Liver (tissue), 3 donors: ENCODE data around the gene MYRF.

ENCODE experiments used
- FOXA2 ChIP-seq: IDR thresholded peaks from 2 replicates; pipeline ENCODE4 v1.6.1; 2016; ENCODE audit warnings: antibody characterized with exemption
- RAD21 ChIP-seq, 2 donors: IDR thresholded peaks; 2 replicates each; pipeline ENCODE4 v1.6.1; 2016; ENCODE audit warnings: antibody characterized with exemption in 2 of 2, mild to moderate bottlenecking in 2 of 2
- SP1 ChIP-seq: IDR thresholded peaks from 2 replicates; pipeline ENCODE4 v1.6.1; 2018; ENCODE audit warnings: antibody characterized with exemption, mild to moderate bottlenecking
- TAF1 ChIP-seq: conservative IDR thresholded peaks from 2 replicates; pipeline ENCODE4 v1.6.1; 2016; ENCODE audit warnings: antibody characterized with exemption, mild to moderate bottlenecking
- YY1 ChIP-seq: IDR thresholded peaks from 2 replicates; pipeline ENCODE4 v1.6.1; 2016; ENCODE audit warnings: antibody characterized with exemption, mild to moderate bottlenecking
- TF ChIP-seq, protein P1 (sequence below): fragments of 150-350 bp; IDR thresholded peaks from 2 replicates; pipeline ENCODE4 v1.5.1; 2017; ENCODE audit warnings: improper control_type of control experiment, low read depth, low read length; ENCODE audit not compliant: missing input control
- TF ChIP-seq, protein P2 (sequence below): IDR thresholded peaks from 2 replicates; pipeline ENCODE4 v1.6.1; 2016; ENCODE audit warnings: antibody characterized with exemption
- TF ChIP-seq, protein P3 (sequence below): IDR thresholded peaks from 2 replicates; pipeline ENCODE4 v1.6.1; 2016; ENCODE audit warnings: antibody characterized with exemption
- TF ChIP-seq, protein P4 (sequence below): IDR thresholded peaks from 2 replicates; pipeline ENCODE4 v1.6.1; 2016; ENCODE audit warnings: antibody characterized with exemption, mild to moderate bottlenecking
- donor health status: healthy.
- donor health status: healthy.

DNA sequence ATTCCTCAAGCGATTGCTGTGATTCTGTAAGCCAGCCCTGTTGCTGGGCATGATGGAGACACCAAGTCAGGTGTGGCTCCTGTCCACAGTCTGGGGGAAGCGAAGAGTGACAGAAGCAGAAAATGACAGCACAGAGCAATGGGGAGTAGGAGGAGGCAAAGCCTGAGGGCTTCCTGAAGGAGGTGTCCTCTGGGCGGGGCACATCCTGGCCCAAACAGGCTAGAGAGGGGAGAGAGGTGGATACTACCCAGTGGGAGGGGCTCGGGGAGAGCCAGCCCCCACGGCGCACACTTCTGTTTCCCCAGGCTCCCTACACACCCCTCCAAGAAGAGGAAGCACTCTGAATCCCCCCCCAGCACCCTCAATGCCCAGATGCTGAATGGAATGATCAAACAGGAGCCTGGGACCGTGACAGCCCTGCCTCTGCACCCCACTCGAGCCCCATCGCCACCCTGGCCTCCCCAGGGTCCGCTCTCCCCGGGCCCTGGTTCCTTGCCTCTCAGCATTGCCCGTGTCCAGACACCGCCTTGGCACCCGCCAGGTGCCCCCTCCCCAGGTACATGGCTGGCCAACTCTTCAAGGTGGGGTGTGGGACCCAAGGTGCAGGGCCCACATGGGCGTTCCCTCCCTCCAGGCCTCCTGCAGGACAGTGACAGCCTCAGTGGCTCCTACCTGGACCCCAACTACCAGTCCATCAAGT lies 18.9 kb downstream of the MYRF start:
- TF ChIP-seq RAD21 (IDR thresholded peaks at IDR 0.05) (no peak), SP1 (no peak), YY1 (no peak), FOXA2 (no peak), TAF1 (no peak)
- TF ChIP-seq, protein P1, sequence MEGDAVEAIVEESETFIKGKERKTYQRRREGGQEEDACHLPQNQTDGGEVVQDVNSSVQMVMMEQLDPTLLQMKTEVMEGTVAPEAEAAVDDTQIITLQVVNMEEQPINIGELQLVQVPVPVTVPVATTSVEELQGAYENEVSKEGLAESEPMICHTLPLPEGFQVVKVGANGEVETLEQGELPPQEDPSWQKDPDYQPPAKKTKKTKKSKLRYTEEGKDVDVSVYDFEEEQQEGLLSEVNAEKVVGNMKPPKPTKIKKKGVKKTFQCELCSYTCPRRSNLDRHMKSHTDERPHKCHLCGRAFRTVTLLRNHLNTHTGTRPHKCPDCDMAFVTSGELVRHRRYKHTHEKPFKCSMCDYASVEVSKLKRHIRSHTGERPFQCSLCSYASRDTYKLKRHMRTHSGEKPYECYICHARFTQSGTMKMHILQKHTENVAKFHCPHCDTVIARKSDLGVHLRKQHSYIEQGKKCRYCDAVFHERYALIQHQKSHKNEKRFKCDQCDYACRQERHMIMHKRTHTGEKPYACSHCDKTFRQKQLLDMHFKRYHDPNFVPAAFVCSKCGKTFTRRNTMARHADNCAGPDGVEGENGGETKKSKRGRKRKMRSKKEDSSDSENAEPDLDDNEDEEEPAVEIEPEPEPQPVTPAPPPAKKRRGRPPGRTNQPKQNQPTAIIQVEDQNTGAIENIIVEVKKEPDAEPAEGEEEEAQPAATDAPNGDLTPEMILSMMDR, result no peak
- TF ChIP-seq, protein P2, sequence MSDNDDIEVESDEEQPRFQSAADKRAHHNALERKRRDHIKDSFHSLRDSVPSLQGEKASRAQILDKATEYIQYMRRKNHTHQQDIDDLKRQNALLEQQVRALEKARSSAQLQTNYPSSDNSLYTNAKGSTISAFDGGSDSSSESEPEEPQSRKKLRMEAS, result no peak
- TF ChIP-seq, protein P3, sequence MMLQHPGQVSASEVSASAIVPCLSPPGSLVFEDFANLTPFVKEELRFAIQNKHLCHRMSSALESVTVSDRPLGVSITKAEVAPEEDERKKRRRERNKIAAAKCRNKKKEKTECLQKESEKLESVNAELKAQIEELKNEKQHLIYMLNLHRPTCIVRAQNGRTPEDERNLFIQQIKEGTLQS, result no peak
- TF ChIP-seq, protein P4, sequence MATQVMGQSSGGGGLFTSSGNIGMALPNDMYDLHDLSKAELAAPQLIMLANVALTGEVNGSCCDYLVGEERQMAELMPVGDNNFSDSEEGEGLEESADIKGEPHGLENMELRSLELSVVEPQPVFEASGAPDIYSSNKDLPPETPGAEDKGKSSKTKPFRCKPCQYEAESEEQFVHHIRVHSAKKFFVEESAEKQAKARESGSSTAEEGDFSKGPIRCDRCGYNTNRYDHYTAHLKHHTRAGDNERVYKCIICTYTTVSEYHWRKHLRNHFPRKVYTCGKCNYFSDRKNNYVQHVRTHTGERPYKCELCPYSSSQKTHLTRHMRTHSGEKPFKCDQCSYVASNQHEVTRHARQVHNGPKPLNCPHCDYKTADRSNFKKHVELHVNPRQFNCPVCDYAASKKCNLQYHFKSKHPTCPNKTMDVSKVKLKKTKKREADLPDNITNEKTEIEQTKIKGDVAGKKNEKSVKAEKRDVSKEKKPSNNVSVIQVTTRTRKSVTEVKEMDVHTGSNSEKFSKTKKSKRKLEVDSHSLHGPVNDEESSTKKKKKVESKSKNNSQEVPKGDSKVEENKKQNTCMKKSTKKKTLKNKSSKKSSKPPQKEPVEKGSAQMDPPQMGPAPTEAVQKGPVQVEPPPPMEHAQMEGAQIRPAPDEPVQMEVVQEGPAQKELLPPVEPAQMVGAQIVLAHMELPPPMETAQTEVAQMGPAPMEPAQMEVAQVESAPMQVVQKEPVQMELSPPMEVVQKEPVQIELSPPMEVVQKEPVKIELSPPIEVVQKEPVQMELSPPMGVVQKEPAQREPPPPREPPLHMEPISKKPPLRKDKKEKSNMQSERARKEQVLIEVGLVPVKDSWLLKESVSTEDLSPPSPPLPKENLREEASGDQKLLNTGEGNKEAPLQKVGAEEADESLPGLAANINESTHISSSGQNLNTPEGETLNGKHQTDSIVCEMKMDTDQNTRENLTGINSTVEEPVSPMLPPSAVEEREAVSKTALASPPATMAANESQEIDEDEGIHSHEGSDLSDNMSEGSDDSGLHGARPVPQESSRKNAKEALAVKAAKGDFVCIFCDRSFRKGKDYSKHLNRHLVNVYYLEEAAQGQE, result no peak
